AG09319 (cell line): Measurements from ENCODE around the gene METTL5.

Experiments
- DNase-seq: peaks from one replicate; pipeline ENCODE4 v3.0.0-alpha.2; 2010; ENCODE audit warnings: low read depth; ENCODE audit errors: extremely low read depth
- TF ChIP-seq, protein P1 (sequence below): IDR thresholded peaks from 2 replicates; pipeline ENCODE4 v1.5.1; 2011; ENCODE audit warnings: low read depth, mild to moderate bottlenecking, inconsistent platforms, low read length, moderate library complexity

METTL5 gene

DNA sequence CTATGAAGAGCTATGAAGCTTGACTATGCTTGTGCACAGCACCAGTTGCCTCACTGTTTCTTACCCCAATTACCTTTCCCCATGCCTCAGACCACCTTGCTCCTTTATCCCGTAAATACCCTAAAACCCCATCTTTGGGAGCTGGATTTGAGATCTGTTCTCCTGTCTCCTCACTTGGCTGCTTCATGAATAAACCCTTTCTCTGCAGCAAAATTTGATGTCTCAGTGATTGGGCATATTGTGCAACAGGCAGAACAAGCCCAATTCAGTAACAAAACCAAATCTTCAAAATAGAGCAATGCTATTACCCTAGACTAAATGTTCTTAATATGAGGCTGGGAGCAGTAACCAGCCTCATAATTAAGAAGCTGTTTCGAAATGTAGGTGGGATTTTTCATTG lies 29.5 kb downstream of the METTL5 start:
- TF ChIP-seq, protein P1, sequence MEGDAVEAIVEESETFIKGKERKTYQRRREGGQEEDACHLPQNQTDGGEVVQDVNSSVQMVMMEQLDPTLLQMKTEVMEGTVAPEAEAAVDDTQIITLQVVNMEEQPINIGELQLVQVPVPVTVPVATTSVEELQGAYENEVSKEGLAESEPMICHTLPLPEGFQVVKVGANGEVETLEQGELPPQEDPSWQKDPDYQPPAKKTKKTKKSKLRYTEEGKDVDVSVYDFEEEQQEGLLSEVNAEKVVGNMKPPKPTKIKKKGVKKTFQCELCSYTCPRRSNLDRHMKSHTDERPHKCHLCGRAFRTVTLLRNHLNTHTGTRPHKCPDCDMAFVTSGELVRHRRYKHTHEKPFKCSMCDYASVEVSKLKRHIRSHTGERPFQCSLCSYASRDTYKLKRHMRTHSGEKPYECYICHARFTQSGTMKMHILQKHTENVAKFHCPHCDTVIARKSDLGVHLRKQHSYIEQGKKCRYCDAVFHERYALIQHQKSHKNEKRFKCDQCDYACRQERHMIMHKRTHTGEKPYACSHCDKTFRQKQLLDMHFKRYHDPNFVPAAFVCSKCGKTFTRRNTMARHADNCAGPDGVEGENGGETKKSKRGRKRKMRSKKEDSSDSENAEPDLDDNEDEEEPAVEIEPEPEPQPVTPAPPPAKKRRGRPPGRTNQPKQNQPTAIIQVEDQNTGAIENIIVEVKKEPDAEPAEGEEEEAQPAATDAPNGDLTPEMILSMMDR, result no peak
- no peak for DNase-seq

DNA sequence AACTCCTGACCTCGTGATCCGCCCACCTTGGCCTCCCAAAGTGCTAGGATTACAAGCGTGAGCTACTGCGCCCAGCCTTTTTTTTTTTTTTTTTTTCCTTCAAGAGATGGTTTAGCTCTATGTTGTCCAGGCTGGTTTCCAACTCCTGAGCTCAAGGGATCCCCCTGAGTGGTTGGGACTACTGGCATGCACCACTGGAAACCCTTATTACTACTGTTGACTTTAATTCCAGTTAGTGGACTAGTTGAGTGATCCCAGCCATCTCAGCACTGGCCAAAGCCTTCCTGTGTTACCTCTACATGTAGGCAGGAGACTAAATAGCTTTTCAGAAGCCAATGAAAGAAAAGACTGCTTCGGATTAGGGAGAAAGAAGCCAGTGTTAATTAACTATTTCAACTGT lies 34.1 kb downstream of the METTL5 start:
- DNase-seq, result no peak
- TF ChIP-seq, protein P1, result no peak

DNA sequence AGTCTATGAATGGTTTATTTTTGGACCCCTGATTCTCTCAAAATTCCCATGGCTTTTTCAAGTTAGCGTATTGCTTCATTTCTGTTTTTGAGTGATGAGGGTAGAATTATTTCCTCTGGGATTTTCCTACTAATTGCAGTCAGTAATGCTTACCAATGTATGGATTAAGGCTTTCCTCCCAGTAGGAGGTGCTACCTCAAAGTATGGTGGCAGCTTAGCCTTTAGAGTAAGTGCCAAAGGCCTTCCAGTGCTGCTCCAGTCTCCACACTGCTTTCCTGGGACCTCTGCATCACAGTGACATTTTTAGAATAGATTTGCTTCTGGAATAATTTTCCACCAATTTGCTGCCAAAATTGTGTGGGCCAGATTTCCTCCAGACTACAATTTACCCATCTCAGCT lies 42.2 kb downstream of the METTL5 start:
- DNase-seq, result no peak
- TF ChIP-seq, protein P1, result no peak

DNA sequence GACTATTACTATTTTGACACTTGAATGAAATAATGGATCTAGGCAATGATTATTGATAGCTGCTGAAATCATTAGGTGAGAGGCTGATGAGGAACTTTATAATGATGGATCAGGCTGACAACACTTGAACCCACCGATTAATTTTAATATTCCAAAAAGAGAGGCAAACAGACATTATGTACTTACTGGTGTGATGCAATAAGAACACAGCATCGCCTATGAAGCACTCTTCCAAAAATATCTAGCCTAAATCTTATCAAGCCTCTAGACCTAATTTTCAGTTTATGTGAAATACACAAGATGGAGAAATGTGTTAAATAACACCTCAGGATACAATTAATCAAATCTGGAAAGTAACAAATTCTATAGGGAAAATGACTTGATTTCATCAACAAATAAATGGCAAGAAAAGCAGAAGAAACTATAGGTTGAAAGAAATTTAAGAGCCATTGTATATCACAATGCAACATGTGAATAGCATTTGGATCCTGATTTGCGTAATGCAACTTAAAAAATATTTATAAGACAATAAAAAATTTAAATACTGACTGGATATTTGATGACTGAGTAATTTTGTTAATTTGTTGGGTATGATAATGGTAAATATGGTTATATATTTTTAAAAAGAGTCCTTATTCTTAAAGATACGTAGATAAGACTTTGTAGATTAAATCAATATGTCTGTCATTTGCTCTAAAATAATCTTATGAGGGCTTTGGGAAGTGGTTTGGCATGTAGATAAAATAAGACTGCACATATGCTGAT lies 43.3 kb downstream of the METTL5 start:
- TF ChIP-seq, protein P1, result no peak
- DNase-seq, result no peak

DNA sequence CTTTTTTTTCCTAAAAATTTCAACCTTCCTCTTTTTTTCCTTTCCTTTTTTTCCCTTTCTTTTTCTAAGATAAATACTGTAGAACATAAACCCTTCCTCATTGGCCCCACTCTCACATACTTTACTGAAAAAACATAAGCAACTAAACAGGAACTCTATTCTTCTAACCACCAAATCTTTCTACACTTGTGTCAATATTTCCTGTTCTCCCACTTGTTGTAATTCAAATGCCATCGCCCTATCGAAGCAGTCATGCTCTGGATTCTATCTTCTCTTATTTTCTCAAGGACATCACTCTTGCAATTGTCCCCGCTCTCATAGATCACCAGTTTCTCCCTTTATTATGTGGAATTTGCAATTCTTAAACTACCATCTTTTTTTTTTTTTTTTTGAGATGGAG lies 46.3 kb downstream of the METTL5 start:
- TF ChIP-seq, protein P1, result no peak
- no peak for DNase-seq

DNA sequence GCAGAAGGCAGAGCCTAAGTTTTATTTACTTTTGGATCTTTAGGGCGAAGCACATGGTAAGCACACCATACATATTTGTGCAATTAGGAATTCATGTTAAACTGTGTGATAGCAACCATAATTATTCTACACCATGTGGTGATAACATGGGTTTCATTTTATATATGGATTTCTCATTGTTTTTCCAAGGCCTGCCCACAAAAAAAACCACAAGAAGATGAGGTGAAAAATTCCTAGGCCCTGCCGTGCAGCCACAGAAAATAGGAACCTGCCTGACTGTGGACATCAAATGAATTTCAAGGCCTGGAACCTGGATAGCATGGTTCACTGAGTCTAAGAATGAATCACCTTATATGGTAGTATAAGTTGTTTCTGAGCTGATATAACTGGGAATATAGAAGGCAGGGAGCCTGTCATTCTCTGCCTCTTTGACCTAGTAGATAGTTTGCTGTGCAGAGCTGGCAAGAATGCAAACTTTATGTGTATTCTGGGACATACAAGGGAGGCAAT lies 48.4 kb downstream of the METTL5 start:
- TF ChIP-seq, protein P1, result no peak

DNA sequence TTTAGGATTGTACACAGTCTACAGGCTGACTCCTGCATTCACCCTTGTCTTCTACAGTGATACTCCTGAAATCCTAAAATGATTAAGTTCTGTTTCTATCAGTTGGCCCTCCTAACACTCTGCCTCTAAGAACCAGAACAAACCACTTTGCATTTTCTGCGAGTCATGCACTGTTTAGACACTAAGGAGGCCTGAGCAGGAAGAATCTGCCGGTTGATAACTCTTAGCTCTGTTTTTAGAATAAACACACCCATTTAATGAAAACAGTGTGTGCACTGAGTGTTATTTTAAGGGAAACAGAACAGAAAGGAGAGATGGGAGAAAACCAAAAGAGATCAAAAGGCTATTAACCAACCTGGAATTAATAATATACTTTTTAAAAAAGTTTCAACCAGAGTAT lies 48.9 kb downstream of the METTL5 start:
- TF ChIP-seq, protein P1, result no peak
- peak; percentile 39 for DNase-seq

More for the DNA sequence above, 48.4 kb downstream of the METTL5 start:
- DNase-seq, result no peak
